ENCODE data around the gene CPLX1.

The CPLX1 gene

GRCh38 chr4:818106-818921 is 7.6 kb downstream of the CPLX1 start:
- Histone ChIP-seq H3K36me3 (ENCODE audit: low read depth) (no peaks in the 10 kb centered on the region), H3K27ac (ENCODE audit: poor library complexity, severe bottlenecking) (no peak overlapping the region), H3K9me3 (ENCODE audit: severe bottlenecking) (no peaks in the 10 kb centered on the region), H3K27me3 (ENCODE audit: insufficient read depth, poor library complexity, severe bottlenecking) (peaks cover 48% of the 10 kb centered on the region), H3K4me1 (ENCODE audit: insufficient read depth, poor library complexity, severe bottlenecking) (no peaks in the 10 kb centered on the region), H3K4me3 (ENCODE audit: severe bottlenecking) (no peak overlapping the region)
- no peak for ATAC-seq (ENCODE audit: low read depth)
- peak; percentile 70 for DNase-seq (ENCODE audit: low spot score)
- TF ChIP-seq CTCF (IDR thresholded peaks at IDR 0.05; ENCODE audit: poor library complexity, severe bottlenecking) = no peak

- no peak for TF ChIP-seq CTCF (IDR thresholded peaks at IDR 0.05; ENCODE audit: poor library complexity, severe bottlenecking)
- H3K36me3 ChIP-seq (ENCODE audit: low read depth) = no peaks in the 10 kb centered on the region
- H3K4me1 ChIP-seq (ENCODE audit: insufficient read depth, poor library complexity, severe bottlenecking) = no peaks in the 10 kb centered on the region
- DNase-seq (ENCODE audit: low spot score) = no peak
- ATAC-seq (ENCODE audit: low read depth) = 0 out of 3 replicates have a peak, but pooled peaks have one; percentile 14
- H3K4me3 ChIP-seq (ENCODE audit: severe bottlenecking) = no peak overlapping the region
- H3K9me3 ChIP-seq (ENCODE audit: severe bottlenecking) = no peaks in the 10 kb centered on the region
- peaks cover 27% of the 10 kb centered on the region for H3K27me3 ChIP-seq (ENCODE audit: insufficient read depth, poor library complexity, severe bottlenecking)
- no peak overlapping the region for H3K27ac ChIP-seq (ENCODE audit: poor library complexity, severe bottlenecking)
These were observed 10.3 kb downstream of the CPLX1 start for GRCh38 chr4:815464-816146.

- peaks cover 27% of the 10 kb centered on the region for H3K27me3 ChIP-seq (ENCODE audit: insufficient read depth, poor library complexity, severe bottlenecking)
- H3K4me1 ChIP-seq (ENCODE audit: insufficient read depth, poor library complexity, severe bottlenecking) = no peaks in the 10 kb centered on the region
- ATAC-seq (ENCODE audit: low read depth) = no peak
- no peak for DNase-seq (ENCODE audit: low spot score)
- H3K9me3 ChIP-seq (ENCODE audit: severe bottlenecking) = no peaks in the 10 kb centered on the region
- H3K4me3 ChIP-seq (ENCODE audit: severe bottlenecking) = no peak overlapping the region
- H3K27ac ChIP-seq (ENCODE audit: poor library complexity, severe bottlenecking) = no peak overlapping the region
- no peak for TF ChIP-seq CTCF (IDR thresholded peaks at IDR 0.05; ENCODE audit: poor library complexity, severe bottlenecking)
- no peaks in the 10 kb centered on the region for H3K36me3 ChIP-seq (ENCODE audit: low read depth)
These were observed 11.5 kb downstream of the CPLX1 start for GRCh38 chr4:814312-814850.

GRCh38 chr4:813900-814299 is 12.0 kb downstream of the CPLX1 start:
- DNase-seq (ENCODE audit: low spot score) (no peak), ATAC-seq (ENCODE audit: low read depth) (no peak)
- Histone ChIP-seq H3K4me1 (ENCODE audit: insufficient read depth, poor library complexity, severe bottlenecking) (no peaks in the 10 kb centered on the region), H3K27me3 (ENCODE audit: insufficient read depth, poor library complexity, severe bottlenecking) (peaks cover 27% of the 10 kb centered on the region), H3K27ac (ENCODE audit: poor library complexity, severe bottlenecking) (no peak overlapping the region), H3K36me3 (ENCODE audit: low read depth) (no peaks in the 10 kb centered on the region), H3K4me3 (ENCODE audit: severe bottlenecking) (no peak overlapping the region), H3K9me3 (ENCODE audit: severe bottlenecking) (no peaks in the 10 kb centered on the region)
- TF ChIP-seq CTCF (IDR thresholded peaks at IDR 0.05; ENCODE audit: poor library complexity, severe bottlenecking) = no peak
